ENCODE measurements around the gene EEF1B2. TPM values are rescaled to one million over a fixed set of nuclear protein-coding genes. Genes with fewer than 3 reads are reported as not detected.
"Not testable (repeated sequence)": the region's sequence is repeated elsewhere in the genome, so short reads cannot be mapped to it uniquely, and the experiment has no call there.

The EEF1B2 gene
- total RNA-seq, 1 experiment from 2014 or later, result 768 TPM

DNA sequence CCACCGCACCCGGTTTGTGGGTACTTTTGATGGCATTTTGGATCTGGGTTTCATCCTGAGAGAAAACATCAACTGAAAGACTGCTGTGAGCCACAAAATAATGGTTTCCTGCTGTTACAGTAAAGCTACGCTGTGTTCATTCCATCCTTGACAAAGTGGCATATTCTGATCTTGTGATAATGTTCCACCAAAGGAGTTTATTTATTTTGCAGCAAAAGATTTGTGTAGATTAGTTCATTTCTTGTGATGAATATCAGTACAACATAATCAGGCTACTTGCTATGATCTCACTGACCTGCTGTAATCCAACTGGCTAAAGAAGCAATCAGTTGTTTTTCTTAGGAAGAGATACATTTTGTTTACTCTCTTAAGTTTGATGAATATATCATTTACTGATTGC is 45.0 kb downstream of the EEF1B2 start:
- no peak overlapping the region for H3K9ac ChIP-seq (ENCODE audit: extremely low read depth, insufficient read length, low read length)
- H3K4me3 Mint-ChIP-seq, result no peak overlapping the region
- H2AK5ac ChIP-seq (ENCODE audit: insufficient read length, low read length), result no peak overlapping the region
- H3K4me1 Mint-ChIP-seq, result peaks cover 11 to 16% of the 10 kb centered on the region in 2 experiments
- no peaks in the 10 kb centered on the region for H4K20me1 ChIP-seq (ENCODE audit: control insufficient read depth, insufficient read depth, insufficient read length)
- H3K27me3 Mint-ChIP-seq (ENCODE audit: low read depth), result no peaks in the 10 kb centered on the region
- no peak overlapping the region for H3K27ac Mint-ChIP-seq
- TF ChIP-seq, protein P1, sequence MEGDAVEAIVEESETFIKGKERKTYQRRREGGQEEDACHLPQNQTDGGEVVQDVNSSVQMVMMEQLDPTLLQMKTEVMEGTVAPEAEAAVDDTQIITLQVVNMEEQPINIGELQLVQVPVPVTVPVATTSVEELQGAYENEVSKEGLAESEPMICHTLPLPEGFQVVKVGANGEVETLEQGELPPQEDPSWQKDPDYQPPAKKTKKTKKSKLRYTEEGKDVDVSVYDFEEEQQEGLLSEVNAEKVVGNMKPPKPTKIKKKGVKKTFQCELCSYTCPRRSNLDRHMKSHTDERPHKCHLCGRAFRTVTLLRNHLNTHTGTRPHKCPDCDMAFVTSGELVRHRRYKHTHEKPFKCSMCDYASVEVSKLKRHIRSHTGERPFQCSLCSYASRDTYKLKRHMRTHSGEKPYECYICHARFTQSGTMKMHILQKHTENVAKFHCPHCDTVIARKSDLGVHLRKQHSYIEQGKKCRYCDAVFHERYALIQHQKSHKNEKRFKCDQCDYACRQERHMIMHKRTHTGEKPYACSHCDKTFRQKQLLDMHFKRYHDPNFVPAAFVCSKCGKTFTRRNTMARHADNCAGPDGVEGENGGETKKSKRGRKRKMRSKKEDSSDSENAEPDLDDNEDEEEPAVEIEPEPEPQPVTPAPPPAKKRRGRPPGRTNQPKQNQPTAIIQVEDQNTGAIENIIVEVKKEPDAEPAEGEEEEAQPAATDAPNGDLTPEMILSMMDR (conservative IDR thresholded peaks at IDR 0.05), result no peak
- no peak overlapping the region for H4K8ac ChIP-seq (replicated peaks; ENCODE audit: insufficient read length, low read depth, low read length)
- H2BK15ac ChIP-seq (ENCODE audit: low read depth, low read length), result no peak overlapping the region
- H3K56ac ChIP-seq (ENCODE audit: insufficient read length, low read depth, low read length), result no peak overlapping the region
- H2BK12ac ChIP-seq (ENCODE audit: insufficient read length, low read depth, low read length), result no peak overlapping the region
- H3K4me2 ChIP-seq (ENCODE audit: insufficient read depth, insufficient read length, low read length), result no peak overlapping the region
- no peak overlapping the region for H2BK120ac ChIP-seq (ENCODE audit: low read depth, low read length, poor library complexity, severe bottlenecking)
- no peak overlapping the region for H4K5ac ChIP-seq (ENCODE audit: insufficient read length, low read depth, low read length)
- H3K4ac ChIP-seq (ENCODE audit: low read depth, low read length), result no peak overlapping the region
- no peak overlapping the region for H3K23ac ChIP-seq (ENCODE audit: insufficient read length, low read depth, low read length)
- no peak overlapping the region for H3T11ph ChIP-seq (ENCODE audit: low read length)
- peaks cover 4% of the 10 kb centered on the region; the same call in 1 of the 2 replicates for H3K4me1 ChIP-seq (ENCODE audit: insufficient read depth, low read length)
- H2AFZ ChIP-seq (ENCODE audit: low read length), result no peak overlapping the region
- no peak overlapping the region for H2BK20ac ChIP-seq (ENCODE audit: low read depth, low read length, poor library complexity, severe bottlenecking)
- no peak overlapping the region for H3K27ac ChIP-seq (ENCODE audit: insufficient read length, low read depth, low read length)
- no peaks in the 10 kb centered on the region for H3K9me3 Mint-ChIP-seq
- no peaks in the 10 kb centered on the region for H3K23me2 ChIP-seq (ENCODE audit: insufficient read length, low read depth, low read length, poor library complexity, severe bottlenecking)
- WGBS (ENCODE audit: extremely low coverage, insufficient read length, low lambda C conversion rate), result no CpG with 5 or more reads among the region's 3 CpGs
- no peak overlapping the region for H2BK5ac ChIP-seq (ENCODE audit: insufficient read length, low read length)
- H3K9me3 ChIP-seq (ENCODE audit: control insufficient read depth, low read depth, low read length), result no peaks in the 10 kb centered on the region
- no peak overlapping the region for H3K18ac ChIP-seq (ENCODE audit: insufficient read length, low read depth, low read length)
- H3K36me3 Mint-ChIP-seq (ENCODE audit: insufficient read depth in 1 of 3, low read depth in 3 of 3), result no peaks in the 10 kb centered on the region
- H4K91ac ChIP-seq (ENCODE audit: insufficient read length, low read depth, low read length), result no peak overlapping the region
- DNase-seq, result no peak
- no peaks in the 10 kb centered on the region for H3K27me3 ChIP-seq (ENCODE audit: insufficient read depth, low read length)
- no peaks in the 10 kb centered on the region for H3K79me1 ChIP-seq (ENCODE audit: insufficient read depth, low read depth, low read length, poor library complexity, severe bottlenecking)
- no peak overlapping the region for H3K14ac ChIP-seq (ENCODE audit: insufficient read depth, low read length)
- H3K79me2 ChIP-seq (ENCODE audit: insufficient read depth, low read length), result no peaks in the 10 kb centered on the region

DNA sequence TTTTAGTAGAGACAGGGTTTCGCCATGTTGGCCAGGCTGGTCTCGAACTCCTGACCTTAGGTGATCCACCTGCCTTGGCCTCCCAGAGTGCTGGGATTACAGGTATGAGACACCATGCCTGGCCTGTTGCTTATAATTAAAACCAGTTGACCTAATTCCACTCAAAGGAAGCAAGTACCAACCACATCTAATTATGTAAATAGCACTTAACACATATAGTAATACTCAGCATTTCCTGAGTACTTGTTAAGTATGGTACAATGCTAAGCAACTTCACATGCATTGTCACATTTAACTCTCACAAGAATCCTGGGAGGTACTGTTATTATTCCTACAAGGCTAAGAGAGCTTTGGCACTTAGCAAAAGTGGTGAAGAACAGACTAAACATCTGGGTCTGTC is 47.6 kb downstream of the EEF1B2 start:
- H2BK20ac ChIP-seq (ENCODE audit: low read depth, low read length, poor library complexity, severe bottlenecking); H3K9me3 Mint-ChIP-seq; H2BK15ac ChIP-seq (ENCODE audit: low read depth, low read length); H3K27me3 ChIP-seq (ENCODE audit: insufficient read depth, low read length); H3K4me2 ChIP-seq (ENCODE audit: insufficient read depth, insufficient read length, low read length); H2BK5ac ChIP-seq (ENCODE audit: insufficient read length, low read length); H3K27ac ChIP-seq (ENCODE audit: insufficient read length, low read depth, low read length); H3K18ac ChIP-seq (ENCODE audit: insufficient read length, low read depth, low read length); H3K9ac ChIP-seq (ENCODE audit: extremely low read depth, insufficient read length, low read length); H3K14ac ChIP-seq (ENCODE audit: insufficient read depth, low read length); H3K23me2 ChIP-seq (ENCODE audit: insufficient read length, low read depth, low read length, poor library complexity, severe bottlenecking); H3K23ac ChIP-seq (ENCODE audit: insufficient read length, low read depth, low read length); H3K36me3 Mint-ChIP-seq (ENCODE audit: insufficient read depth in 1 of 3, low read depth in 3 of 3); H3T11ph ChIP-seq (ENCODE audit: low read length); H2AK5ac ChIP-seq (ENCODE audit: insufficient read length, low read length); H2AFZ ChIP-seq (ENCODE audit: low read length); H3K56ac ChIP-seq (ENCODE audit: insufficient read length, low read depth, low read length); H4K5ac ChIP-seq (ENCODE audit: insufficient read length, low read depth, low read length); H4K91ac ChIP-seq (ENCODE audit: insufficient read length, low read depth, low read length); H3K27me3 Mint-ChIP-seq (ENCODE audit: low read depth); H3K79me2 ChIP-seq (ENCODE audit: insufficient read depth, low read length); H3K4me1 ChIP-seq (ENCODE audit: insufficient read depth, low read length); H3K4ac ChIP-seq (ENCODE audit: low read depth, low read length); H4K8ac ChIP-seq (replicated peaks; ENCODE audit: insufficient read length, low read depth, low read length); H3K9me3 ChIP-seq (ENCODE audit: control insufficient read depth, low read depth, low read length); H3K79me1 ChIP-seq (ENCODE audit: insufficient read depth, low read depth, low read length, poor library complexity, severe bottlenecking); DNase-seq; H2BK120ac ChIP-seq (ENCODE audit: low read depth, low read length, poor library complexity, severe bottlenecking); H2BK12ac ChIP-seq (ENCODE audit: insufficient read length, low read depth, low read length); H3K4me3 Mint-ChIP-seq; H4K20me1 ChIP-seq (ENCODE audit: control insufficient read depth, insufficient read depth, insufficient read length): not testable (repeated sequence)
- WGBS (ENCODE audit: extremely low coverage, insufficient read length, low lambda C conversion rate), result no CpG with 5 or more reads among the region's 2 CpGs
- Mint-ChIP-seq H3K27ac (0 out of 7 replicates have a peak overlapping the region, but pooled peaks of 1 of the 3 experiments have one; percentile 15), H3K4me1 (peaks cover 16 to 18% of the 10 kb centered on the region in 2 experiments)

Data from H9 (cell line).